HG03025 (cell line): ENCODE measurements around the gene RPS14.
"Not testable (repeated sequence)": the region's sequence is repeated elsewhere in the genome, so short reads cannot be mapped to it uniquely, and the experiment has no call there.

Experiments used
- ATAC-seq: cut with Tn5 transposase; IDR thresholded peaks from one replicate; pipeline ENCODE4 v1.9.1; 2021; ENCODE audit warnings: mild to moderate bottlenecking, moderate library complexity; ENCODE audit not compliant: unreplicated experiment, low FRiP score

Gene RPS14

GRCh38 chr5:150419630-150420270 is 29.8 kb downstream of the RPS14 start:
- ATAC-seq: no peak

DNA sequence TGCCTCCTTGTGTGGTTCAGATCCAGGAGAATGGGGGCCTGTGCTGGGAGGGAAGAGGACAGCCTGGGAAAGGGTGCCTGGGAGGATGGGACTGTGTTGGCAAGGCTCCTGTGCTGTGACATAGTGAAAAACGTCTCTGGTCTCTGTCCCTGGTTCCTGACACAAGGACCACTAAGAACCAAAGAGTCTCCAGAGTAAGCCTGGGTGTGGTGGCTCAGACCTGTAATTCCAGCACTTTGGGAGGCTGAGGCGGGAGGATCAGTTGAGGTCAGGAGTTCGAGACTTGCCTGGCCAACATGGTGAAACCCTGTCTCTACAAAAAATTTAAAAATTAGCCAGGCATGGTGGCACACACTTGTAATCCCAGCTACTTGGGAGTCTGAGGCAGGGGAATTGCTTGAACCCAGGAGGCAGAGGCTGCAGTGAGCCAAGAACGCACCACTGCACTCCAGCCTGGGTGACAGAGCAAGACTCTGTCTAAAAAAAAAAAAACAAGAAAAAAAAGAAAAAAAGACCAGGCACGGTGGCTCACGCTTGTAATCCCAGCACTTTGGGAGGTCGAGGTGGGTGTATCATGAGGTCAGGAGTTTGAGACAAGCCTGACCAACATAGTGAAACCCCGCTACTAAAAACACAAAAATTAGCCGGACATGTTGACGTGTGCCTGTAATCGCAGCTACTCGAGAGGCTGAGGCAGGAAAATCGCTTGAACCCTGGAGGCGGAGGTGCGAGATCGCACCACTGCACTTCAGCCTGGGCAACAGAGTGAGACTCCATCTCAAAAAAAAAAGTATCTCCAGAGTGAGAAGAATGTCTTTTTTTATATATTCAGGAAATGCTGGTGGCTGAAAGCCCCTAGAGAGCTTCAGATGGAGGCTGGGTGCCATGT is 35.4 kb downstream of the RPS14 start:
- ATAC-seq: not testable (repeated sequence)

DNA sequence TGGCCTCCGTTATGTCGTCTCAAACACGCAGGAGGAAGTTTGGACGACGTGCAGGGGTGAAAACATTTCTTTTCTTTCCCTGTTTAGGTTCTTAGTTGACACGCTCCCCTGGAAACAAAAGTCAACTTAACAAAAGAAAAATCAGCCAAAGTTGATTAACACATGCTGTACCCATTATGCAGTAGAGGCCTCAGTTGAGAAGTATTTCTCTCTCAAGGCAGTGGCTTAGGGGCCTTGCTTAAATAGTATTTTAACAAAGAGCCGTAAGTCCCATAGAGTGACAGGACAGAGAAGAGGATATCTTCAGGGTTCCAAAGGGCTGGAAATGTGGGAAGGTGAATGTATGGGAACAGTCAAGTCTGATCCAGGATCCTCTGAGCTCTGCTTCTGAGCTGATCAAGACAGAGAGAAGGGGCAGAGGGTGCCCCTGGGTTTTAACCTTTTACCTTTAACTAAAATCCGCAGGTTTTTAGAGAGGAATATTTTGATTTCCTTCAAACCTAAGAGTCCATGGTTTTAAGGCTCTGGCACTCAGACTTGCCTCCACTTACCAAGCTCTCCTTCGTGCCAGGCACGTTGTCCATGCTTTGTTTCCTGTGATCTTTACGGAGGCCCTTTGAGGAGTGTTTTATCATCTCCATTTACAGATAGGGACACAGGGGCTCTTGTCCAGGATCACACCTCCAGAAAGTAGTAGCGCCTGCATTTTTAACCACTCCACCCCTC is 36.2 kb downstream of the RPS14 start:
- ATAC-seq: no peak

DNA sequence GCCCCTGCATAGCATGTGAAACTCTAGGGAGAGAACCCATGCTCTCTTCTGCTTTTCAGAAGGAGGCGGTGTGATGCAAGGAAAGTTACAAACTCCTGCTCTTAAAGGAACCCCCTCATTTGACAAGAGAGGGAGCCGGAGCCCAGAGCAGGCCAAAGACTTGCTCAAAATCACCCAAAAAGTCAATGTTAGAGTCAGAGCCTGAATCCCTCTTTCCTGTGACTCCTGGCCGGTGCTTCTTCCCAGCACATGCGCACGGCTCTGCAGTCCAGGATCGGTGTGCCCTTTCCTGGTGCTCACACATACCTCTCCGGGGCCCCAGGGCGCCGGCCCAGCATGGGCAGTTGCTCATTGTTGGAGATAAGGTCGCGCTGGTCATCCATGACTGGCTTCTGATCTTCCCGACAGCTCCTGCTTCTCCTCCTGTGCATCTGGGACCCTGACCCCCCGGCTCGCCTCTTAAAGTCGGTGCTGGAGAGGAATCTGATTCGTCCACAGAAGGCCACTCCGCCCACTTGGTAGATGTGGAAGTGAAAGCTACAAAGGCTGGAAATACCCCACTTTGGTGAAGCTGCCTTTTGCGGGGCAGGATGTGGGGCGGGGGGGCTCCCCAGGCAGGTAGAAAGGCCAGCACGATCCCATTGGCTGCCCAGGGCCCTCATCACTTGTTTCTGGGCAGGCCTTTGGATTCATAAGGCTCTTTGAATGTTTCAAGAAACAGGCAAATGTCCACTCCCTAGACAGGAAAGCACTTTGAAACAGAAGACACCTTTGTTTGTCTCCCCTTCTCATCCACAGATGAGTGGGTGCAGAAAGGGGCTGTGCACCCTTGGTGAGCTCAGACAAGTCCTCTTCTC is 37.0 kb downstream of the RPS14 start, which contains the start of gene CD74:
Gene CD74, minus strand, starts transcription at position 592 of the 857 bp plus-strand sequence. Its CDS starts 161 bp downstream, at position 431.
- ATAC-seq: peak; percentile 66

GRCh38 chr5:150411245-150411979 is 38.1 kb downstream of the RPS14 start:
- no peak for ATAC-seq

- no peak for ATAC-seq
These were observed 38.9 kb downstream of the RPS14 start for GRCh38 chr5:150410524-150411244.

GRCh38 chr5:150409638-150410523 is 39.7 kb downstream of the RPS14 start:
- peak; percentile 27 for ATAC-seq

DNA sequence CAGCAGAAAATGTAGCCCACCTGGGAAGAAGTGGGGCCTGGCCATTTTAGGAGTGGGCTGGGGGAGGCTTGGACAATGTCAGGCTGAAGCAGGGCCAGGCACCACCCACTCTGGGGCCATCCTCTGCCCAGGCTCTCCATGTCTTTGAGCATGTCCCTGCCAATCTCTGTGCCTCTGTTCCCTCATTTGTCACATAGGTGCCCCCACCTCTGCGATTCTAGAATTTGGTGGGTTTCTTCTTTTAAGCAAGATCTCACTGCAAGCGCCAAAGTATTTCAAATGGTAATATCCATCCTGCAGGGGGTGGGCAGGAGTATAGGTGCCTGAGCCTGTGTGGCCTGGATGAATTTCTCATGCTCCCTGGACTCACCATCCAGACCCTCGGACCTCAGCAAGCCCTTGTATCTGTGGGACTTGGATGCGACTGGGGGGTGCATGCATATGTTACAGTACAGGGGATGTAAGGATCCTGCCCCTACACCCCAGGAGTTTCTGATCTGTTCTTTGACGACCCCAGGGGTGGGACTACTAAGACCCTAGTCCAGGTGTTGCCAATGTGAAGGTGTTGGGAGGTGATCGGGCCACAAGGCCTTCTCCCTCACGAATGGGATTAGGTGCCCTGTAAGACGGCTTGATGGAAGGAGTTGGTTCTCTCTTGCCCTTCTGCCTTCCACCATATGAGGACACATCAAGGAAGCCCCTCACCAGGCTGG is 41.2 kb downstream of the RPS14 start:
- no peak for ATAC-seq

GRCh38 chr5:150407096-150407720 is 42.3 kb downstream of the RPS14 start:
- no peak for ATAC-seq

GRCh38 chr5:150406723-150407095 is 42.8 kb downstream of the RPS14 start:
- ATAC-seq: no peak

DNA sequence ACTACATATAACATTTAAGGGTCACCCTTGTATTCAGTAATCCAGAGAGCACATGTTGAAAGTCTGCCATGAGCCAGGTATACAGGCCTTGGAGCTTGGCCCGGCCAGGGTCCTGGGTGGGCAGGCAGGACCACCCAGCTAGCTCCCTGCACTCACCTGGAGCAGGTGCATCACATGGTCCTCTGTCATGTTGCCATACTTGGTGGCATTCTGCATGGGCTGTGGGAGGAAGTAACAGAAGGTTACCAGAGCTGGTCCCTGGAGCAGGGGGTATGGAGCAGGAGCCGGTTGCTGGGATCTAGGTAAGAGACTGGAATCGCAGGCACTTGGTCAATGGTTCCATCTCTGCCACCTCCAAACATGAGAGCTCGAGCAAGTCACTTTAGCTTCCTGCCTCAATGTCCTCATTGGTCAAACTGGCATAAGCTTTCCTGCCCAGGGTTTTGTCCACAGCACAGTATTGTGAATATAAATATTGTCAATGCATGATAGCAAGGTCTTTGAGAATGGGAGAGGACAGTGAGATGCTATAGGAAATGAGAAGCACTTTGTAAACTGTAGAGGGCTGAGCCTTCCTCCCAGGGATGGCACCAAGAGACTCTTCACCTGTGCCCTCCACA is 43.3 kb downstream of the RPS14 start:
- ATAC-seq: no peak

- ATAC-seq: no peak
These were observed 44.4 kb downstream of the RPS14 start for GRCh38 chr5:150404941-150405816.

- no peak for ATAC-seq
These were observed 45.0 kb downstream of the RPS14 start for GRCh38 chr5:150404535-150404934.

DNA sequence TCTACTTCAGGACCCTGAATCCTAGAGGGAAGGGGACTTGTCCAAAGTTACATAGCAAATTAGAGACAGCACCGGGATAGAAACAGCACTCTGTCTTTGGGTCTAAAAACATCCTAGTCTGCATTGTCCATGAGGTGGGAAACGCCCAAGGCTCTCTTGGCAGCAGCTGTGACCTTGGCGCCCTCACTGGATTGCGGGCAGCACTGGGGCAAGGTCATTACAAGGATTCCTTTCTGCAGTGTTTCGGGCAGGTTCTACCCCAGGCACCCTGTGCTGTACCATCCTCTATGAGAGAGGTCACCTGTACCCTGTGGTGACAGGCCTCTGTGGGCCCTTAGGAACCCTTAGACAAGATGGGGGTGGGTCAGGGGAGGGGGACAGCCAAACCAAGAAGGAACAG is 45.4 kb downstream of the RPS14 start:
- no peak for ATAC-seq

DNA sequence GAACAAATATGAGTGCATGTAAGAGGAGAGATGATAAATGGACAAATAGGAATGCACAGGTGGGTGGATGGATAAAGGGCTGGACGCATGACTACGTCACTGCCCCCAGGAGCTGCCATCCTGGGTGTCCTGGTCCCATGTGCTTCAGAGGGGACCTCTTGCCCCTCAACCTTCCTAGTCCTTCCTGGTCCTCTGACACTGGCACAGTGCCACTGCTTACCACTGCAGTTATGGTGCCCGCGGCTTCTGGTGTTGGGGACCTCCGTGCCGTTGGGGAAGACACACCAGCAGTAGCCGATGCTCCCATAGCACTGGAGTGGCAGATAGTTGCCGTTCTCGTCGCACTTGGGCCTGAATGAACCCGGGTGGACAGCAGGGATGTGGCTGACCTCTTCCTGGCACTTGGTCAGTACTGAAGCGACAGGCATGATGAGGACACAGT is 46.6 kb downstream of the RPS14 start:
- no peak for ATAC-seq
